Measurements from ENCODE around the gene UBE2J2. TPM values are rescaled to one million over a fixed set of nuclear protein-coding genes. Genes with fewer than 3 reads are reported as not detected.

The UBE2J2 gene
- total RNA-seq, 1 donor from 2014 or later = 49.3 TPM

DNA sequence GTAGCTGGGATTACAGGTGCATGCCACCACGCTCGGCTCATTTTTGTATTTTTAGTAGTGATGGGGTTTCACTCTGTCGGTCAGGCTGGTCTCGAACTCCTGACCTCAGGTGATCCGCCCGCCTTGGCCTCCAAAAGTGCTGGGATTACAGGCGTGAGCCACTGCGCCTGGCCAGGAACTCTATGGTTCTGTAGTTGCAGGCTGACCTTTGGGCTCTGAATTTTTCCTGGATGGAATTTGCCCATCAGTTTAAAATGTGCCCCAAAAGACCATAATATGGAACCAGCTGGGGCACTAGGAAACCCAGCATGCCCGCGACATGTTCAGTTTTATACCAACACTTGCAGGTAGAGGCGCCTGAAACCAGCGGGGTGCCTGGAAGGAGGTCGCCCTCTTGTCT is 5.0 kb upstream of the UBE2J2 start:
- no peak for DNase-seq (ENCODE audit: low read depth)
- TF ChIP-seq, protein P1, sequence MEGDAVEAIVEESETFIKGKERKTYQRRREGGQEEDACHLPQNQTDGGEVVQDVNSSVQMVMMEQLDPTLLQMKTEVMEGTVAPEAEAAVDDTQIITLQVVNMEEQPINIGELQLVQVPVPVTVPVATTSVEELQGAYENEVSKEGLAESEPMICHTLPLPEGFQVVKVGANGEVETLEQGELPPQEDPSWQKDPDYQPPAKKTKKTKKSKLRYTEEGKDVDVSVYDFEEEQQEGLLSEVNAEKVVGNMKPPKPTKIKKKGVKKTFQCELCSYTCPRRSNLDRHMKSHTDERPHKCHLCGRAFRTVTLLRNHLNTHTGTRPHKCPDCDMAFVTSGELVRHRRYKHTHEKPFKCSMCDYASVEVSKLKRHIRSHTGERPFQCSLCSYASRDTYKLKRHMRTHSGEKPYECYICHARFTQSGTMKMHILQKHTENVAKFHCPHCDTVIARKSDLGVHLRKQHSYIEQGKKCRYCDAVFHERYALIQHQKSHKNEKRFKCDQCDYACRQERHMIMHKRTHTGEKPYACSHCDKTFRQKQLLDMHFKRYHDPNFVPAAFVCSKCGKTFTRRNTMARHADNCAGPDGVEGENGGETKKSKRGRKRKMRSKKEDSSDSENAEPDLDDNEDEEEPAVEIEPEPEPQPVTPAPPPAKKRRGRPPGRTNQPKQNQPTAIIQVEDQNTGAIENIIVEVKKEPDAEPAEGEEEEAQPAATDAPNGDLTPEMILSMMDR (conservative IDR thresholded peaks at IDR 0.05; ENCODE audit: low read depth, low read length) = no peak
- no peak overlapping the region for H3K4me3 ChIP-seq (ENCODE audit: low read depth, low read length)

DNA sequence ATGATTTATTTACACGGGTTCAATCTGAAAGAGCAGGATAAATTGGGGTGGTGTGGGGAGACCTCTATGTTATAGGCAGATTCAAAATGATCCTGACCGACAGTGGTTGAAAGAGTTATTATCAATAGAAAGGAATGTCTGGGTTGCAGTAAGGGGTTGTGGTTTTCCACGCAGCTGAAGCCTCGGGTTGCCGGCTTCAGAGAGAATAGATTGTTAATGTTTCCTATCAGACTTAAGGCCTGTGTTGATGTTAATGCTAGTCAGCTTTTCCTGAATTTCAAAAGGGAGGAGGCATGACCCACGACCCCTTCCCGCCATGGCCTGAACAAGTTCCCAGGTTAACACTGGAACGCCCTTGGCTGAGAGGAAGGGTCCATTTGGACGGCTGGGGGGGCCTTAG is 2.2 kb upstream of the UBE2J2 start:
- no peak overlapping the region for H3K4me3 ChIP-seq (ENCODE audit: low read depth, low read length)
- no peak for DNase-seq (ENCODE audit: low read depth)
- TF ChIP-seq, protein P1 (conservative IDR thresholded peaks at IDR 0.05; ENCODE audit: low read depth, low read length) = no peak

DNA sequence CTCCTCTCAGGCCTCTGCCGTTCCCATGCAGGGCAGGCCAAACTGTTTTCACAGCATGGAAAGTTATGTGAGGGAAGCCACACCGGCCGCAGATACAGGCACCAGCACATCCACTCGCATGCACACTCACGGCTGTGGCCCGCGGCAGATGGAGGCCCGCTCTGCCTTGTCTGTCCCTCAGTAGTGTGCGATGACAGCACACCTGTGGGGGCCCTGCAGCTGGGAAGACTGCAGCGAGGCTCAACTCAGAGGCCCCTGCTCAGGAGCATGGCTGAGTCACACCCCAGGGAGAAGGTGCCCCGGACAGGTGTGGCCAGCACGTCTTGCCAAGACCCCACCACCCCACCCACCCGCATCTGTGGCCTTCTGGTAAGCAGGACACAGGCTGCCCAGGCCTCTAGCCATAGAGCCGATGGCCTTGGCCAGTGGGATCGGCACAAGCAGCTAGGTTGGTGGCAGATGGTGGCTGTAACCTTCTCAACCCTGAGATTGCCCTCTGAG is 1.3 kb upstream of the UBE2J2 start:
- H3K4me3 ChIP-seq (ENCODE audit: low read depth, low read length) = peak overlapping the region; percentile 73
- DNase-seq (ENCODE audit: low read depth) = no peak

DNA sequence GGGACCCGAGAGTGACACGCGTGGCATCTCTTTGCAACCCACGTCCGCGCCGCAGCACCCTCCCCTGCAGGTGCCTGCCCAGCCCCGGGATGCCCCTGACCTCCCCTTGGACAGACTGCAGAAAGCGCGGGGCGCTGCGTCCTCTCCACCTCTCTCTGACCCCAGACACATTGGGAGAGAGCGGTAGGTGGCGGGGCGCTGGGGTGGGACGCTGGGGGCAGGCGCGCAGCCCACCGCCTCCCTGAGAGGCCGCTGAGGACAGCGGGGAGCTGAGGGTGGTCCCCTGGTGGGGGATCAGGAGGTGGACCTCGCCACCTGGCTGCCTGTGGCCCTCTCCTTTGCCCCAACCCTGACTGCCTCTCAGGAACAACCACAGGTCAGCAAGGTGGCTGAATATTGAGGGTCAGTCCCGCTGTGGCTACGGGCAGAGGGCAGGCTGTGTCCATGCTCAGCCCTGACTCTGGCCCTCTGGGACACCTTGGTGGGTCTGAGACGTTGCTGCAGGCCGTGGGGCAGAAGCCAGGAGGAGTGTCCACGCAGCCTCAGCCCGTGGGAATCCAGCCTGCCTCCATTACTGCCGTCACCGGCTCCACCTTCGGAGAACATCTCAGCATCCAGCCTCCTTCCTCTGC is 761 bp upstream of the UBE2J2 start:
- TF ChIP-seq, protein P1 (conservative IDR thresholded peaks at IDR 0.05; ENCODE audit: low read depth, low read length) = no peak
- no peak for DNase-seq (ENCODE audit: low read depth)
- peak overlapping the region; percentile 73 for H3K4me3 ChIP-seq (ENCODE audit: low read depth, low read length)

More for the DNA sequence above, 1.3 kb upstream of the UBE2J2 start:
- TF ChIP-seq, protein P1 (conservative IDR thresholded peaks at IDR 0.05; ENCODE audit: low read depth, low read length) = no peak

DNA sequence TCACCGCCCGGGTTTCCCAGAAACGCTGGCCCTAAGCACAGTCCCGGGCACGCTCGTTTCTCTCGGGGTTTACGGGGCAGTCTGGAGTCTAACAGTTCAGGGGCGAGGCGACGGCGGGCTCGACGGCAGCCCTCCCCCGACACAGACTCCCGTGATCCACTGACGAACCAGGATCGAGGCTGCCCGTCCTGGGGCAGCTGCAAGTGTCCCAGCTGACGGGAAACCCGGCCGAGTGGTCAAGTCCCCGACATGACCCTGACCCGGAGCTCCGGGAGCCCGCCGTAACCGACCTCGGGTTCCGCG is 494 bp downstream of the UBE2J2 start:
- peak overlapping the region; percentile 73 for H3K4me3 ChIP-seq (ENCODE audit: low read depth, low read length)
- DNase-seq (ENCODE audit: low read depth) = no peak
- TF ChIP-seq, protein P1 (conservative IDR thresholded peaks at IDR 0.05; ENCODE audit: low read depth, low read length) = no peak

DNA sequence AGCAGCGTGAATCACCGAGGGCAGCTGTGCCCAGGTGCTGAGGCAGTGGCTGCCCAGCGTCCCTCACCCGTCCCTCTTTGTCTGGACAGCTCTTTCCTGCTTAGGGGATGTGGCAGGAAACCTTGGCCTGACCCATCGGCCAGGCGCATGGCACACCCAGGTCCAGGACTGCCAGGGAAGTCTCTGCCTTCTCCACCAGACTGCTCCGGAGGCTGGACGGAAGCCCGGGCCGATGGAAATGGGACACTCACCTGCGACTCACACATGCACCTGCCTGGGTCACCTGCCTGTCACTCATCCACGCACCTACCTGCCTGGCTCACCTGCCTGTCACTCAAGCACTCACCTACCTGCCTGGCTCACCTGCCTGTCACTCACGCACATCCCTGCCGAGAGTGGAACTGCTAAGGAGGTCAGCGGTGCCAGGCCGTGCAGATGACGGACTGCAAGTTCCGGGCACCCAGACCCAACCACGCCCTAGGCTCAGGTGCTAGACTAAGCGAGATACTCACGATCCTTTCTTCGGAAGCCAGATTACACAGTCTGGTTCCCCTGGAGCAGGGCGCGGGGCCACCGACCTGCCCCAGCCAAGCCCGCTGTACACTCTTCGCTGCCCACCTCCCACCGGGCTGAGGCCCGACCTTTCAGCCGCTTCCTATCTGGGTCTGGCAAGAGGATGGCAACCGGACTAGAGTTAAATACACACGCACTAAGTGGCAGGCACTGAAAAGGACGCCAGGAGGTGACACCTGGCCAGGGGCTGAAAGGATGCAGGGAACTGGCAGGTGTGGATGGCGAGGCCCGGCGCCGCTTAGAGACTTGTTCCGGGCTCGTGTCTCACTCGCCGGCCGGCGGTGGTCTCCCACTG is 1.1 kb downstream of the UBE2J2 start:
- TF ChIP-seq, protein P1 (conservative IDR thresholded peaks at IDR 0.05; ENCODE audit: low read depth, low read length) = no peak
- no peak for DNase-seq (ENCODE audit: low read depth)
- peak overlapping the region; percentile 73 for H3K4me3 ChIP-seq (ENCODE audit: low read depth, low read length)
